HepG2 (cell line): ENCODE results near the gene PIP4K2B. TPM values are rescaled to one million over a fixed set of nuclear protein-coding genes. Genes with fewer than 3 reads are reported as not detected.

Experiments used
- CHD2 ChIP-seq: IDR thresholded peaks from 2 replicates; pipeline ENCODE4 v1.6.1; 2011; ENCODE audit warnings: low read depth, low read length, improper control_type of control experiment
- DRAP1 ChIP-seq: IDR thresholded peaks from 2 replicates; pipeline ENCODE4 v1.6.1; 2016; ENCODE audit warnings: missing genetic modification reagents, missing compliant biosample characterization
- FOXA1 ChIP-seq, 2 experiments: fragments of 450-650 bp in 1 of 2; sonication (generic) in 1 of 2; formaldehyde crosslinking in 1 of 2; IDR thresholded peaks; 2 replicates each; pipeline versions ENCODE4 v1.4.0 to v1.6.1; 2016 to 2020; ENCODE audit warnings: missing genetic modification reagents in 1 of 2
- HDAC1 ChIP-seq: sonication (generic); formaldehyde crosslinking; IDR thresholded peaks from 2 replicates; pipeline ENCODE4 v1.5.1; 2020; ENCODE audit warnings: mild to moderate bottlenecking, missing genetic modification reagents
- HNRNPH1 ChIP-seq: fragments of 200-400 bp; formaldehyde crosslinking; optimal IDR thresholded peaks from 2 replicates; pipeline ENCODE3; 2017; ENCODE audit warnings: mild to moderate bottlenecking, low read depth, low read length
- KDM6A ChIP-seq: IDR thresholded peaks from 2 replicates; pipeline ENCODE4 v1.6.1; 2016; ENCODE audit warnings: low read depth
- MED13 ChIP-seq: sonication (generic); formaldehyde crosslinking; IDR thresholded peaks from 2 replicates; pipeline ENCODE4 v1.5.0; 2020; ENCODE audit warnings: missing genetic modification reagents
- MED8 ChIP-seq: sonication (generic); formaldehyde crosslinking; IDR thresholded peaks from 2 replicates; pipeline ENCODE4 v1.8.1; 2023; ENCODE audit warnings: mild to moderate bottlenecking, missing genetic modification reagents; ENCODE audit not compliant: insufficient replicate concordance
- MTF1 ChIP-seq: sonication (generic); formaldehyde crosslinking; IDR thresholded peaks from 2 replicates; pipeline ENCODE4 v1.5.0; 2020; ENCODE audit warnings: missing genetic modification reagents
- MTF2 ChIP-seq: sonication (generic); formaldehyde crosslinking; IDR thresholded peaks from 2 replicates; pipeline ENCODE4 v1.5.0; 2020; ENCODE audit warnings: missing genetic modification reagents, borderline replicate concordance
- MXD1 ChIP-seq: sonication (generic); formaldehyde crosslinking; IDR thresholded peaks from 2 replicates; pipeline ENCODE4 v1.4.0; 2020; ENCODE audit warnings: mild to moderate bottlenecking, missing genetic modification reagents
- RBAK ChIP-seq: sonication (generic); formaldehyde crosslinking; IDR thresholded peaks from 2 replicates; pipeline ENCODE4 v1.5.1; 2020; ENCODE audit warnings: mild to moderate bottlenecking, missing genetic modification reagents
- SMAD9 ChIP-seq: sonication (generic); formaldehyde crosslinking; IDR thresholded peaks from 2 replicates; pipeline ENCODE4 v1.5.1; 2020; ENCODE audit warnings: mild to moderate bottlenecking, missing genetic modification reagents
- SRSF4 ChIP-seq: fragments of 200-400 bp; formaldehyde crosslinking; IDR thresholded peaks from one replicate; pipeline ENCODE4 v1.6.1; 2018; ENCODE audit warnings: mild to moderate bottlenecking, low read depth, low read length, moderate library complexity; ENCODE audit not compliant: poor library complexity, severe bottlenecking
- TCF7L2 ChIP-seq: IDR thresholded peaks from 2 replicates; pipeline ENCODE4 v1.6.1; 2011; ENCODE audit warnings: mild to moderate bottlenecking, low read depth, low read length, moderate library complexity
- TEAD2 ChIP-seq: sonication (generic); formaldehyde crosslinking; IDR thresholded peaks from 2 replicates; pipeline ENCODE4 v1.9.0; 2021; ENCODE audit warnings: missing genetic modification reagents
- THRA ChIP-seq: sonication (generic); formaldehyde crosslinking; IDR thresholded peaks from 2 replicates; pipeline ENCODE4 v1.4.0; 2020; ENCODE audit warnings: missing genetic modification reagents, borderline replicate concordance
- TRIM24 ChIP-seq: sonication (generic); formaldehyde crosslinking; IDR thresholded peaks from 2 replicates; pipeline ENCODE4 v1.8.0; 2022; ENCODE audit warnings: mild to moderate bottlenecking, missing genetic modification reagents
- ZFYVE20 ChIP-seq: sonication (generic); formaldehyde crosslinking; IDR thresholded peaks from 2 replicates; pipeline ENCODE4 v1.8.0; 2023; ENCODE audit warnings: low read depth, mild to moderate bottlenecking, moderate library complexity, missing genetic modification reagents, borderline replicate concordance
- ZNF34 ChIP-seq: sonication (generic); formaldehyde crosslinking; IDR thresholded peaks from 2 replicates; pipeline ENCODE4 v1.4.0; 2020; ENCODE audit warnings: mild to moderate bottlenecking, missing genetic modification reagents, borderline replicate concordance
- ZNF570 ChIP-seq: sonication (generic); formaldehyde crosslinking; IDR thresholded peaks from 2 replicates; pipeline ENCODE4 v1.4.0; 2020; ENCODE audit warnings: mild to moderate bottlenecking, missing genetic modification reagents, borderline replicate concordance
- polyA plus RNA-seq, 8 experiments: library from polyadenylated mRNA; depleted of rRNA in 3 of 8; stranded (reverse) in 7 of 8; unstranded in 1 of 8; fragments of >200 nt; fragmentation: Illumina TruSeq in 4 of 8; extraction: Trizol in 4 of 8; gene quantifications; 2 replicates each; pipeline versions ENCODE4 v1.2.1 to v1.2.3, GENCODE V29; 2011 to 2016; ENCODE audit warnings: low read depth in 4 of 8, missing spikeins in 1 of 8, mixed read lengths in 1 of 8; ENCODE audit not compliant: insufficient read depth in 1 of 8
- total RNA-seq, 5 experiments: library from RNA; depleted of rRNA; stranded (reverse); fragments of >200 nt; fragmentation: Illumina TruSeq; extraction: Trizol; gene quantifications; 2 replicates each; pipeline ENCODE4 v1.2.3, GENCODE V29; 2016; ENCODE audit warnings: low read depth in 1 of 5
- TF ChIP-seq, protein P1 (sequence below): sonication (generic); formaldehyde crosslinking; IDR thresholded peaks from 2 replicates; pipeline ENCODE4 v1.5.1; 2020; ENCODE audit warnings: missing genetic modification reagents, mild to moderate bottlenecking, borderline replicate concordance
- TF ChIP-seq, protein P2 (sequence below): sonication (generic); formaldehyde crosslinking; IDR thresholded peaks from 2 replicates; pipeline ENCODE4 v1.5.1; 2020; ENCODE audit warnings: mild to moderate bottlenecking, moderate library complexity, missing genetic modification reagents

Gene PIP4K2B
- total and polyA plus RNA-seq, 2 of the 13 experiments (the other 11 are each of a cell fraction or from before 2014, with no cell fraction given) = 20.4 to 54.0 TPM

DNA sequence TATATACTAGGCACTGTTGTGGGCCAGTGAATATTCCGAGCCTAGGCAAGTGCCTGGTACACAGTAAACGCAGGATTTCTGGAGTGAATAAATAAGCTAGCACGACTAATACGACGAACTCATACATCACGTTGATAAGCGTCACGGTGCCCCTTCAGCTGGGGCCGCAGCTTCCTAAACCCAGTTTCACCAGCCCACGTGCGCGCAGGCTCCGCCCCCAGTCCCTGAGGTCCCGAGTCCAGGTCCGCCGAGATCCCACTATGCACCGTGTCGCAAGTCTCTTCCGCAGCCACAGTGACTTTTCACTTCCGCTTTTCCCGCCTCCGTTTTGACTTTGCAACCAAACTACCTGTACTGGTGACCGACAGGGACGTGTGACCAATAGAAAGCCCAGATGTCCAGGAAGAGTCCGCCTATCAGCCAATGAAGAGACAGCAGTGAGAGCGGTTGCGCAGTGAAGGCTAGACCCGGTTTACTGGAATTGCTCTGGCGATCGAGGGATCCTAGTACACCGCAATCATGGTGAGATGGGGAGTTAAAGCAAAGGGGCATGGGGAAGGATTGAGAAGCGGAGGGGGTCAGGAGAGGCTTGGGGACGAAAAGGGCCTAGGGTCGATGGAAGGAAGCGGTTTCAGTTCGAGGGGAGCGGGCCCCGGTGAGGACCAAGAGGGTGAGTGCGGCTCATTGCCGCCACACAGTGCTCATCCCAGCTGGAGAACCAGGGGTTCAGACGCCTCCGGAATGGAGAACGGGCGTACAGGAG, 46.9 kb downstream of the PIP4K2B start, which contains the start of gene PSMB3 (continued):
- TF ChIP-seq SRSF4 (no peak), HDAC1 (CRISPR knock-in tag) (peak; percentile 99), ZFYVE20 (0 out of 2 replicates have a peak, but pooled peaks have one; percentile 18), TEAD2 (no peak), MXD1 (CRISPR knock-in tag) (peak; percentile 94), FOXA1 (IDR thresholded peaks at IDR 0.05) (no peak), FOXA1 (CRISPR knock-in tag; IDR thresholded peaks at IDR 0.05) (peak; percentile 34; the same call in 1 of the 2 replicates), RBAK (CRISPR knock-in tag) (no peak), DRAP1 (CRISPR knock-in tag) (peak; percentile 81), THRA (CRISPR knock-in tag) (peak; percentile 66; the same call in 1 of the 2 replicates), ZNF34 (peak; percentile 69; the same call in 1 of the 2 replicates), HNRNPH1 (no peak), MTF2 (no peak; the same call in 1 of the 2 replicates), MED8 (no peak), MTF1 (no peak), KDM6A (CRISPR knock-in tag) (0 out of 2 replicates have a peak, but pooled peaks have one; percentile 31), ZNF570 (CRISPR knock-in tag) (no peak), SMAD9 (CRISPR knock-in tag) (peak; percentile 27; the same call in 1 of the 2 replicates), TRIM24 (CRISPR knock-in tag) (no peak), CHD2 (peak; percentile 79), TCF7L2 (no peak), MED13 (CRISPR knock-in tag) (no peak; the same call in 1 of the 2 replicates)
- TF ChIP-seq, protein P1, sequence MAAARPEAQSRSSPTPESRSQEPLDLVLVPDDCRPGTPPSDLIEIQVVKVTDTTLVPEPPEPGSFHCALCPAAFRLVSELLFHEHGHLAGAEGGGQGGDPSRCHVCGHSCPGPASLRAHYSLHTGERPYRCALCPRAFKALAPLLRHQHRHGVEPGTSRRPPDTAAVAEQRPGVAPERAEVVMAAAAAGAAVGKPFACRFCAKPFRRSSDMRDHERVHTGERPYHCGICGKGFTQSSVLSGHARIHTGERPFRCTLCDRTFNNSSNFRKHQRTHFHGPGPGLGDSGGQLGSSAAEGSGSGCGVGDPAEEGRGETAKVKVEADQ (CRISPR knock-in tag) = peak; percentile 86; the same call in 1 of the 2 replicates
- TF ChIP-seq, protein P2, sequence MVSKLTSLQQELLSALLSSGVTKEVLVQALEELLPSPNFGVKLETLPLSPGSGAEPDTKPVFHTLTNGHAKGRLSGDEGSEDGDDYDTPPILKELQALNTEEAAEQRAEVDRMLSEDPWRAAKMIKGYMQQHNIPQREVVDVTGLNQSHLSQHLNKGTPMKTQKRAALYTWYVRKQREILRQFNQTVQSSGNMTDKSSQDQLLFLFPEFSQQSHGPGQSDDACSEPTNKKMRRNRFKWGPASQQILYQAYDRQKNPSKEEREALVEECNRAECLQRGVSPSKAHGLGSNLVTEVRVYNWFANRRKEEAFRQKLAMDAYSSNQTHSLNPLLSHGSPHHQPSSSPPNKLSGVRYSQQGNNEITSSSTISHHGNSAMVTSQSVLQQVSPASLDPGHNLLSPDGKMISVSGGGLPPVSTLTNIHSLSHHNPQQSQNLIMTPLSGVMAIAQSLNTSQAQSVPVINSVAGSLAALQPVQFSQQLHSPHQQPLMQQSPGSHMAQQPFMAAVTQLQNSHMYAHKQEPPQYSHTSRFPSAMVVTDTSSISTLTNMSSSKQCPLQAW (CRISPR knock-in tag) = peak; percentile 97
